HG02642 (cell line): ENCODE data around the gene IGF2R.
"Not testable (repeated sequence)": the region's sequence is repeated elsewhere in the genome, so short reads cannot be mapped to it uniquely, and the experiment has no call there.

ENCODE experiments used
- ATAC-seq: cut with Tn5 transposase; IDR thresholded peaks from one replicate; pipeline ENCODE4 v1.9.1; 2021; ENCODE audit warnings: mild to moderate bottlenecking; ENCODE audit not compliant: unreplicated experiment, poor library complexity

IGF2R gene

GRCh38 chr6:159948199-159948598 lies 20.7 kb upstream of the IGF2R start:
- ATAC-seq, result no peak

GRCh38 chr6:159951772-159952171 lies 17.1 kb upstream of the IGF2R start:
- no peak for ATAC-seq

GRCh38 chr6:159952289-159953005 lies 16.4 kb upstream of the IGF2R start:
- no peak for ATAC-seq

GRCh38 chr6:159953091-159953601 lies 15.7 kb upstream of the IGF2R start:
- no peak for ATAC-seq

- no peak for ATAC-seq
Observed at GRCh38 chr6:159955945-159956361, 12.9 kb upstream of the IGF2R start.

- no peak for ATAC-seq
Observed at GRCh38 chr6:159957071-159957673, 11.7 kb upstream of the IGF2R start.

- peak; percentile 50 for ATAC-seq
Observed at GRCh38 chr6:159959165-159959975, 9.5 kb upstream of the IGF2R start.

GRCh38 chr6:159959976-159960384 lies 8.9 kb upstream of the IGF2R start:
- ATAC-seq, result no peak

GRCh38 chr6:159960485-159960884 lies 8.4 kb upstream of the IGF2R start:
- ATAC-seq, result no peak

GRCh38 chr6:159961528-159961927 lies 7.4 kb upstream of the IGF2R start:
- ATAC-seq, result no peak

GRCh38 chr6:159963111-159963510 lies 5.8 kb upstream of the IGF2R start:
- ATAC-seq, result no peak

- ATAC-seq, result no peak
Observed at GRCh38 chr6:159964046-159964445, 4.8 kb upstream of the IGF2R start.

GRCh38 chr6:159966339-159966738 lies 2.5 kb upstream of the IGF2R start:
- ATAC-seq, result no peak

- no peak for ATAC-seq
Observed at GRCh38 chr6:159966981-159967380, 1.9 kb upstream of the IGF2R start.

- ATAC-seq, result not testable (repeated sequence)
Observed at GRCh38 chr6:159967621-159968020, 1.3 kb upstream of the IGF2R start.

GRCh38 chr6:159969204-159969912 lies 476 bp downstream of the IGF2R start:
- peak; percentile 26 for ATAC-seq

GRCh38 chr6:159969921-159970320 lies 1.0 kb downstream of the IGF2R start:
- peak; percentile 26 for ATAC-seq

GRCh38 chr6:159970659-159971063 lies 1.8 kb downstream of the IGF2R start:
- no peak for ATAC-seq

- ATAC-seq, result no peak
Observed at GRCh38 chr6:159971341-159972178, 2.7 kb downstream of the IGF2R start.
